DOHH2 (cell line): ENCODE results near the gene SH3BP5.

ENCODE experiments used
- H3F3A ChIP-seq: fragments of 200-600 bp; sonication (generic), shearing (Covaris generic); 2 replicates; pipeline ENCODE4 v1.6.0; 2016; ENCODE audit warnings: antibody characterized with exemption, mild to moderate bottlenecking; ENCODE audit not compliant: control insufficient read depth, insufficient read depth
- H3K27ac ChIP-seq: fragments of 200-600 bp; sonication (generic); 2 replicates; pipeline ENCODE4 v1.5.1; 2014; ENCODE audit warnings: low read depth, mild to moderate bottlenecking, low read length, moderate library complexity
- H3K27me3 ChIP-seq: fragments of 200-600 bp; sonication (generic); 2 replicates; pipeline ENCODE4 v1.6.1; 2014; ENCODE audit warnings: mild to moderate bottlenecking, low read length, mixed read lengths; ENCODE audit not compliant: control insufficient read depth
- H3K36me3 ChIP-seq: fragments of 200-600 bp; sonication (generic); 2 replicates; pipeline ENCODE4 v1.6.1; 2014; ENCODE audit warnings: mild to moderate bottlenecking, low read length, moderate library complexity, mixed read lengths; ENCODE audit not compliant: control insufficient read depth
- H3K4me1 ChIP-seq: fragments of 200-600 bp; sonication (generic); 2 replicates; pipeline ENCODE4 v1.6.1; 2014; ENCODE audit warnings: mild to moderate bottlenecking, low read length, mixed read lengths; ENCODE audit not compliant: control insufficient read depth
- H3K4me2 ChIP-seq: fragments of 200-600 bp; sonication (generic); 2 replicates; pipeline ENCODE4 v1.6.0; 2014; ENCODE audit warnings: mild to moderate bottlenecking, low read length, moderate library complexity
- H3K4me3 ChIP-seq: fragments of 200-600 bp; sonication (generic); 2 replicates; pipeline ENCODE4 v1.5.1; 2014; ENCODE audit warnings: mild to moderate bottlenecking, low read length, mixed read lengths
- H3K79me2 ChIP-seq: fragments of 200-600 bp; sonication (generic); 2 replicates; pipeline ENCODE4 v1.6.1; 2014; ENCODE audit warnings: mild to moderate bottlenecking, low read length, mixed read lengths; ENCODE audit not compliant: control insufficient read depth
- H3K9me2 ChIP-seq: fragments of 200-600 bp; sonication (generic); replicated peaks from 2 replicates; pipeline ENCODE4 v1.6.1; 2014; ENCODE audit warnings: mild to moderate bottlenecking, low read length, mixed read lengths; ENCODE audit not compliant: control insufficient read depth
- H3K9me3 ChIP-seq: fragments of 200-600 bp; sonication (generic); 2 replicates; pipeline ENCODE4 v1.6.1; 2014; ENCODE audit warnings: antibody characterized with exemption, low read length, mixed read lengths; ENCODE audit not compliant: control insufficient read depth, insufficient read depth
- H4K20me1 ChIP-seq: fragments of 200-600 bp; sonication (generic); 2 replicates; pipeline ENCODE4 v1.6.0; 2014; ENCODE audit warnings: low read depth, mild to moderate bottlenecking, antibody characterized with exemption, low read length, moderate library complexity; ENCODE audit not compliant: control insufficient read depth, insufficient read depth
- CTCF ChIP-seq: fragments of 200-600 bp; sonication (generic); IDR thresholded peaks from one replicate; pipeline ENCODE4 v1.5.1; 2014; ENCODE audit warnings: antibody characterized with exemption, mild to moderate bottlenecking, low read depth, low read length; ENCODE audit not compliant: poor library complexity, severe bottlenecking
- EZH2phosphoT487 ChIP-seq: fragments of 200-600 bp; sonication (generic); IDR thresholded peaks from 2 replicates; pipeline ENCODE4 v1.6.1; 2017; ENCODE audit warnings: borderline replicate concordance, mild to moderate bottlenecking, antibody characterized with exemption, low read length, moderate library complexity, mixed read lengths

SH3BP5 gene

GRCh38 chr3:15260531-15260930 lies 71.9 kb downstream of the SH3BP5 start:
- Histone ChIP-seq H3K9me3 (no peaks in the 10 kb centered on the region), H3F3A (no peaks in the 10 kb centered on the region), H4K20me1 (no peaks in the 10 kb centered on the region), H3K9me2 (no peaks in the 10 kb centered on the region), H3K79me2 (no peaks in the 10 kb centered on the region; the same call in 1 of the 2 replicates), H3K4me1 (peaks cover 8% of the 10 kb centered on the region; the same call in 1 of the 2 replicates), H3K36me3 (peaks cover 66% of the 10 kb centered on the region), H3K27ac (no peak overlapping the region), H3K4me2 (no peak overlapping the region), H3K4me3 (no peak overlapping the region), H3K27me3 (no peaks in the 10 kb centered on the region)
- TF ChIP-seq CTCF, result no peak
- no peak for TF ChIP-seq EZH2phosphoT487

- peaks cover 84% of the 10 kb centered on the region for H3K36me3 ChIP-seq
These were observed 73.7 kb downstream of the SH3BP5 start for GRCh38 chr3:15258720-15259119.

GRCh38 chr3:15256861-15257341 lies 75.5 kb downstream of the SH3BP5 start:
- peaks cover 14% of the 10 kb centered on the region for H3F3A ChIP-seq
- peaks cover 100% of the 10 kb centered on the region for H3K36me3 ChIP-seq
- no peak overlapping the region for H3K4me2 ChIP-seq
- H3K79me2 ChIP-seq, result no peaks in the 10 kb centered on the region
- H3K4me3 ChIP-seq, result no peak overlapping the region
- no peaks in the 10 kb centered on the region for H3K4me1 ChIP-seq
- no peak overlapping the region for H3K27ac ChIP-seq
- TF ChIP-seq EZH2phosphoT487 (no peak), CTCF (no peak)
- no peaks in the 10 kb centered on the region for H3K9me3 ChIP-seq
- H3K9me2 ChIP-seq, result no peaks in the 10 kb centered on the region
- no peaks in the 10 kb centered on the region for H3K27me3 ChIP-seq
- no peaks in the 10 kb centered on the region for H4K20me1 ChIP-seq

More at GRCh38 chr3:15258720-15259119, 73.7 kb downstream of the SH3BP5 start:
- no peak overlapping the region for H3K4me3 ChIP-seq
- H3K27me3 ChIP-seq, result no peaks in the 10 kb centered on the region
- H3K4me2 ChIP-seq, result no peak overlapping the region
- peaks cover 4% of the 10 kb centered on the region; the same call in 1 of the 2 replicates for H3F3A ChIP-seq
- H3K9me2 ChIP-seq, result no peaks in the 10 kb centered on the region
- no peaks in the 10 kb centered on the region for H3K4me1 ChIP-seq
- H3K9me3 ChIP-seq, result no peaks in the 10 kb centered on the region
- H3K79me2 ChIP-seq, result no peaks in the 10 kb centered on the region
- H3K27ac ChIP-seq, result no peak overlapping the region
- no peaks in the 10 kb centered on the region for H4K20me1 ChIP-seq
- TF ChIP-seq CTCF (no peak), EZH2phosphoT487 (no peak)
